ENCODE measurements around the gene RETN.

RETN gene

GRCh38 chr19:7645656-7646425 is 23.0 kb upstream of the RETN start:
- ATAC-seq, result no peak
- TF ChIP-seq RARB (CRISPR knock-in tag; IDR thresholded peaks at IDR 0.05) (no peak), PPARA (CRISPR knock-in tag; IDR thresholded peaks at IDR 0.05; ENCODE audit: borderline replicate concordance) (no peak), TCF4 (CRISPR knock-in tag; IDR thresholded peaks at IDR 0.05; ENCODE audit: borderline replicate concordance) (no peak), CSDC2 (CRISPR knock-in tag; IDR thresholded peaks at IDR 0.05) (no peak), ZNF70 (CRISPR knock-in tag; IDR thresholded peaks at IDR 0.05) (no peak), ZFP30 (CRISPR knock-in tag; IDR thresholded peaks at IDR 0.05) (no peak), CREB5 (CRISPR knock-in tag; IDR thresholded peaks at IDR 0.05; ENCODE audit: low read depth) (no peak), CSRNP3 (CRISPR knock-in tag; IDR thresholded peaks at IDR 0.05) (no peak), TSHZ2 (CRISPR knock-in tag; IDR thresholded peaks at IDR 0.05) (no peak)

- TF ChIP-seq ZFP30 (CRISPR knock-in tag; IDR thresholded peaks at IDR 0.05), result no peak
- TF ChIP-seq ZNF8 (CRISPR knock-in tag; IDR thresholded peaks at IDR 0.05), result no peak
- TF ChIP-seq ZFP3 (CRISPR knock-in tag; IDR thresholded peaks at IDR 0.05), result no peak
- no peak for TF ChIP-seq ARNTL (CRISPR knock-in tag; IDR thresholded peaks at IDR 0.05; ENCODE audit: borderline replicate concordance, low read depth)
- TF ChIP-seq ZNF565 (CRISPR knock-in tag; conservative IDR thresholded peaks at IDR 0.05; ENCODE audit: low read depth), result no peak
- TF ChIP-seq ISL1 (CRISPR knock-in tag; IDR thresholded peaks at IDR 0.05), result no peak
- TF ChIP-seq GLIS3 (CRISPR knock-in tag; IDR thresholded peaks at IDR 0.05), result no peak
- no peak for TF ChIP-seq ZC3H10 (CRISPR knock-in tag; IDR thresholded peaks at IDR 0.05)
- no peak for ATAC-seq
Measured at GRCh38 chr19:7646426-7646700, 22.5 kb upstream of the RETN start.

- TF ChIP-seq SNAI2 (CRISPR knock-in tag; IDR thresholded peaks at IDR 0.05), result no peak
- TF ChIP-seq PPARA (CRISPR knock-in tag; IDR thresholded peaks at IDR 0.05; ENCODE audit: borderline replicate concordance), result no peak
- no peak for TF ChIP-seq POU6F1 (CRISPR knock-in tag; IDR thresholded peaks at IDR 0.05; ENCODE audit: borderline replicate concordance, low read depth)
- ATAC-seq, result no peak
Measured at GRCh38 chr19:7647156-7647555, 21.7 kb upstream of the RETN start.

- no peak for ATAC-seq
- TF ChIP-seq ISL1 (CRISPR knock-in tag; IDR thresholded peaks at IDR 0.05), result no peak
- TF ChIP-seq ESRRG (CRISPR knock-in tag; IDR thresholded peaks at IDR 0.05), result no peak
- TF ChIP-seq SNAI2 (CRISPR knock-in tag; IDR thresholded peaks at IDR 0.05), result no peak
- no peak for TF ChIP-seq ZC3H10 (CRISPR knock-in tag; IDR thresholded peaks at IDR 0.05)
- TF ChIP-seq OSR1 (CRISPR knock-in tag; IDR thresholded peaks at IDR 0.05), result no peak
- TF ChIP-seq TSHZ2 (CRISPR knock-in tag; IDR thresholded peaks at IDR 0.05), result no peak
- no peak for TF ChIP-seq TOX (CRISPR knock-in tag; IDR thresholded peaks at IDR 0.05; ENCODE audit: borderline replicate concordance)
- TF ChIP-seq POU6F1 (CRISPR knock-in tag; IDR thresholded peaks at IDR 0.05; ENCODE audit: borderline replicate concordance, low read depth), result no peak
- no peak for TF ChIP-seq ZNF70 (CRISPR knock-in tag; IDR thresholded peaks at IDR 0.05)
- TF ChIP-seq ZFP3 (CRISPR knock-in tag; IDR thresholded peaks at IDR 0.05), result no peak
- TF ChIP-seq ZNF565 (CRISPR knock-in tag; conservative IDR thresholded peaks at IDR 0.05; ENCODE audit: low read depth), result no peak
- TF ChIP-seq PPARA (CRISPR knock-in tag; IDR thresholded peaks at IDR 0.05; ENCODE audit: borderline replicate concordance), result no peak
- no peak for TF ChIP-seq GLIS3 (CRISPR knock-in tag; IDR thresholded peaks at IDR 0.05)
- TF ChIP-seq CSDC2 (CRISPR knock-in tag; IDR thresholded peaks at IDR 0.05), result no peak
Measured at GRCh38 chr19:7648265-7649014, 20.4 kb upstream of the RETN start.

Measured in SK-N-SH treated with all-trans-retinoic acid at 6 μM for 48 hours (cell line).